Dendritic cell treated with granulocyte-macrophage colony-stimulating factor and Interleukin-4, amounts not matched to agents 40 ng/mL and 50 ng/mL, for 4 days (primary cell): Measurements from ENCODE around the gene DLL1.
"Not testable (repeated sequence)": the region's sequence is repeated elsewhere in the genome, so short reads cannot be mapped to it uniquely, and the experiment has no call there.

Experiments used
- H3K27ac Mint-ChIP-seq: one replicate; pipeline ENCODE4 v1.8.0; 2022; ENCODE audit warnings: mild to moderate bottlenecking, mixed read lengths
- H3K27me3 Mint-ChIP-seq: one replicate; pipeline ENCODE4 v1.8.0; 2022; ENCODE audit warnings: mild to moderate bottlenecking, mixed read lengths
- H3K36me3 Mint-ChIP-seq: one replicate; pipeline ENCODE4 v1.8.0; 2022; ENCODE audit warnings: low read depth, mixed read lengths
- H3K4me1 Mint-ChIP-seq: one replicate; pipeline ENCODE4 v1.8.0; 2022; ENCODE audit warnings: low read depth, mixed read lengths
- H3K4me3 Mint-ChIP-seq: one replicate; pipeline ENCODE4 v1.8.0; 2022; ENCODE audit warnings: mild to moderate bottlenecking, moderate library complexity, mixed read lengths
- H3K9me3 Mint-ChIP-seq: one replicate; pipeline ENCODE4 v1.8.0; 2022; ENCODE audit warnings: mixed read lengths
- intact Hi-C: fragments of 100-400 bp; cut with micrococcal nuclease; formaldehyde crosslinking; loops from one replicate; pipeline ENCODE4 v1.15.0; 2022

The DLL1 gene

DNA sequence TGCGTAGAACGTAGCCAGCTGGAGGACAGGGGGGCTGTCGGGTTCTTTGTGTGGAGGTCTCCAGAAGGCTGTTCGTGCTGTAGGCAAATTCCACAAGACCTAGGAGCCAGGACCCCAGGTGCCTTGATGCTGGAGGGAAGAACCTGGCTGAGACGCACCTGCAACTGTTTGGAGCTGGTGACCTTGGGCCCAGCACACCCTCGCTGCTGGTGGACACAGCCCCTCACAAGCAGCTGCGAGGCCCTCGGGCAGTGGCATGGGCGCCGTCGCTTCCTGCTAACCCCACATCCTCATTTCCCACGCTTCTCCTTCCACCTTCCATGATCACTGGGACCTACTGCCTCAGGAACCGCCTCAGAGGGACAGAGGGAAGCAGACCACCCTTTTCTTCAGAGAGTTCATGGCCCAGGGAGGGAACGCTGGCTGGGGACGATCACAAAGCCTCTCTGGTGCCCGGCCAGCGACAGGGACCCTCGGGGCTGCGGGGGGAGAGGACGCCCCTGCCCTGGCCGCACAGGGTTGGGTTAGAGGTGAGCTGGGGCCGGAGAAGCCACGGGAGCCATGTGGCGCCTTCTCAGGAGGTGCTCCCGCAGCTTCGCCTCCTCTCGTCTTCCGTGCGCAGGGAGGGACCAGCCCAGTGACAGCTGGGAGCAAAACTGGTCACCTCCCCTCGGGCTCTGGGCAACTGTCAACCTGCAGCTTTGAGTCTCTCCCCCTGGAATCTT, 18.4 kb downstream of the DLL1 start:
- Mint-ChIP-seq H3K27me3 (peaks cover 21% of the 10 kb centered on the region), H3K36me3 (no peaks in the 10 kb centered on the region), H3K4me1 (peaks cover 19% of the 10 kb centered on the region), H3K9me3 (no peaks in the 10 kb centered on the region), H3K27ac (peak overlapping the region; percentile 71), H3K4me3 (peak overlapping the region; percentile 81)
- intact Hi-C loops, result no loop called here

DNA sequence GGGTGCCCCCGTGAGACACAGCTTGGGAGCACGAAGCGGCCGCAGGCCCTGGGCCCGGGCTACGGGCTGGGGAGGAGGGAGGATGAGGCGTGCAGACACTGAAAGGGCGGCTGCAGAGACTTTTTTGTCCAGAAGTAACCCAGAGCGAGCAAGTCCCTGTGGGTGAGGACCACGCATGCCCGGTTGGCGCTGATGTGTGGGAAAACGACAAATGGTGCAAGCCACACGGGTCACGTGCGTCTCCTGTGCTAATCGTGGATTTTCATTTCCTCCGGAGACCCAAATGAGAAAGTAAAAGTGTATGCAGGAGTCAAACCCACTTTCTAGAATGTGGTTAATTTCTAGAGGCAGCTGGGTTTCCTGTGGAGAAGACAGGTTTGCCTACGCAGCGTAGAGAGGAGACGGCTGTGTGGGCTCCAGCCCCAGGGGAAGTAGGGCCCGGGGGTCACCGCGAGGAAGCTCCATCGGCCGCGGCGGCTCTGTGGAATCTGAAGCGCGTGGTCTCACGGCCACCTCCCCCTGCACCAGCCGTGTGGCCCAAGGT, 19.0 kb downstream of the DLL1 start:
- intact Hi-C loops, result no loop called here
- peaks cover 20% of the 10 kb centered on the region for H3K27me3 Mint-ChIP-seq
- H3K9me3 Mint-ChIP-seq, result no peaks in the 10 kb centered on the region
- H3K36me3 Mint-ChIP-seq, result no peaks in the 10 kb centered on the region
- H3K4me3 Mint-ChIP-seq, result peak overlapping the region; percentile 81
- peak overlapping the region; percentile 71 for H3K27ac Mint-ChIP-seq
- H3K4me1 Mint-ChIP-seq, result peaks cover 19% of the 10 kb centered on the region

DNA sequence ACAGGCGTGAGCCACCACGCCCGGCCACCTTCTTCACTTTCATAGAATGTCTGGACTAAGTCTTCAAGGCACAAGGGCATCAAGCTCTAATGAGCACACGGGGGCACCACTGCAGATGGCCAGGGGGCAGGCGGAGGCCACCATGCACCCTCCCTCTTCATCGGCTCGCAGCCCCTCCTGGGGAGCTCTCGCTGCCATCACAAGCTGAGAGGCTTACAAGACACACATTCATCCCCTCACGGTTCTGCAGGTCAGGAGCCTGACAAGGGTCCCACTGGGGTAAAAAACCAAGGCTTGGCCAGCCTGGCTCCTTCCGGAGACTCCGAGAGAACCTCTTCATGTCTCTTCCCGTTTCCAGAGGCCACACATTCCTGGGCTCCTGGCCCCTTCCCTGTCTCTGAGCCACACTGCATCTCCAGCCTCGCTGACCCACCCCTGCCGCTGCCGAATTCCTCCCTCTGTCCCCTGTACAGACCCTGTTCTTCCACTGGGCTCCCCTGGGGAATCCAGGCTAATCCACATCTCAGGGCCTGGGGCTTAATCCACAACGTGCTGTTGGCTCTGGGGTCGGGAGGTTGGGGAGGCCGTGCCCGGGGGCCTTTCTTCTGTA, 19.8 kb downstream of the DLL1 start:
- H3K27ac Mint-ChIP-seq, result peak overlapping the region; percentile 71
- intact Hi-C loops, result no loop called here
- H3K4me3 Mint-ChIP-seq, result no peak overlapping the region
- peaks cover 24% of the 10 kb centered on the region for H3K4me1 Mint-ChIP-seq
- H3K36me3 Mint-ChIP-seq, result no peaks in the 10 kb centered on the region
- peaks cover 18% of the 10 kb centered on the region for H3K27me3 Mint-ChIP-seq
- no peaks in the 10 kb centered on the region for H3K9me3 Mint-ChIP-seq

DNA sequence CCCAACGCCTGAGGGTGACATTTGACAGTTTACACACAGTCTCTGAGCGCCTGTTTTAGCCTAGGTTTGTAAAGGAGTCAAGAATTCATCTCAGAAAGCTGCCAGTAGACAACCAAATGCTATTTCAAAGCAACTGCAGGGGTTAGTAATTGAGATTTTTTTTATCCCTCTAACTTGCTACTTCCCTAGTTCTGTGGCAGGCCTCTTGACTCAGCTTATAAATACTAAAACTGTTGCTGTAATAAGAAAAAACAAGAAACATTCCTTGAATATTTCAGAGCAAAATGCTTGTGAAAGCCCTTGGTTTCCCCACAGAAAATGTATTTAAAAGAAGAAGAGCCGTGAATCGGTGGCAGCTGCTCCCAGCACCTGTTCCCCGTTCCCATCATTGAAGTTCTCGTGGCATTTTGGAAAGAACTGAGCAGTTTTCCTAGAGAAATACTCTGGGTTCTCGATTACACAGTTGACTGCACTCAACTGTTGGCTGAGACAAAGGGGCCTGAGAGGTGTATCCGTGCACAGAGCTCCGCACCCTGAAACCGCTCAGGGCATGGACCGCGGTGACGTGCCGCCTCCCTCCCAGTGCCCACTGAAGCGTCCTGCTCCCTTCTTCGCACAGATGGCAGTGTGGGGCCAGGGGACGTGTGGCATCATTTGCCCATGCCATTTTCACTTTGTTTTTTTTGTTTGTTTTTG, 20.9 kb downstream of the DLL1 start:
- H3K36me3 Mint-ChIP-seq, result no peaks in the 10 kb centered on the region
- H3K27ac Mint-ChIP-seq, result no peak overlapping the region
- intact Hi-C loops, result no loop called here
- no peaks in the 10 kb centered on the region for H3K9me3 Mint-ChIP-seq
- H3K4me3 Mint-ChIP-seq, result no peak overlapping the region
- H3K27me3 Mint-ChIP-seq, result peaks cover 15% of the 10 kb centered on the region
- peaks cover 30% of the 10 kb centered on the region for H3K4me1 Mint-ChIP-seq

DNA sequence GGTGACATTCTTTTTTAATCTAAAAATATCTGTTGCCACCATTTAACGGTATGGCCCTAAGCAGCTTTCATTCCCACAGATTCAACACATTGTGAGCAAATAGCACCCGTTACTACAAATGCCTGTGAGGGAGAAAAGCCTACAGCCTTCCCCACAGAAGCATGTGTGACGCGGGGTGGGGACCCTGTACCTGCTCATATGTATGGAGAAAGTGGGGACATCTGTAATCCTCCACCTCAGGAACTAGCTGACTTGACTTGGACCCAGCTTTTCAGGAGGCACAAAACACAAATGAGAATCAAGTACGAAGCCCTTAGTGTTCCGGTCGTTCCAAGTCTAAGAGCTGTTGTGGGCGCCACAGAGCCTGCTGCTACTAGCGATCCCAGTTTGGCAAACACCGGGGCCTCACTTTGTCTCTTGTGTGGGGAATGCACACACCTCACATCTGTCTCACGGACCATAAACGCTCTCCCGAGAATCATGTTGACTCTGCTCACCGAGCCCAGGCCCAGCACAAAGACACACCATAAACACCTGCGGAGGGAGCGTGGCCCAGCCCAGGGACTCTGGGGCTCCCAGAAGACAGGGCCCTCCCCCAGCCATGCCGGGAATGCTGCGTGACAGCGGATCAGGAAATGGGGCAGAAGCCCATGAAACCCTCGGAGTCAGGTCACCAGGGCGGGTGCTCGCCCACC, 21.6 kb downstream of the DLL1 start:
- Mint-ChIP-seq H3K4me1 (peaks cover 30% of the 10 kb centered on the region), H3K27me3 (peaks cover 13% of the 10 kb centered on the region), H3K9me3 (no peaks in the 10 kb centered on the region), H3K4me3 (no peak overlapping the region), H3K27ac (no peak overlapping the region), H3K36me3 (no peaks in the 10 kb centered on the region)
- intact Hi-C loops, result no loop called here

DNA sequence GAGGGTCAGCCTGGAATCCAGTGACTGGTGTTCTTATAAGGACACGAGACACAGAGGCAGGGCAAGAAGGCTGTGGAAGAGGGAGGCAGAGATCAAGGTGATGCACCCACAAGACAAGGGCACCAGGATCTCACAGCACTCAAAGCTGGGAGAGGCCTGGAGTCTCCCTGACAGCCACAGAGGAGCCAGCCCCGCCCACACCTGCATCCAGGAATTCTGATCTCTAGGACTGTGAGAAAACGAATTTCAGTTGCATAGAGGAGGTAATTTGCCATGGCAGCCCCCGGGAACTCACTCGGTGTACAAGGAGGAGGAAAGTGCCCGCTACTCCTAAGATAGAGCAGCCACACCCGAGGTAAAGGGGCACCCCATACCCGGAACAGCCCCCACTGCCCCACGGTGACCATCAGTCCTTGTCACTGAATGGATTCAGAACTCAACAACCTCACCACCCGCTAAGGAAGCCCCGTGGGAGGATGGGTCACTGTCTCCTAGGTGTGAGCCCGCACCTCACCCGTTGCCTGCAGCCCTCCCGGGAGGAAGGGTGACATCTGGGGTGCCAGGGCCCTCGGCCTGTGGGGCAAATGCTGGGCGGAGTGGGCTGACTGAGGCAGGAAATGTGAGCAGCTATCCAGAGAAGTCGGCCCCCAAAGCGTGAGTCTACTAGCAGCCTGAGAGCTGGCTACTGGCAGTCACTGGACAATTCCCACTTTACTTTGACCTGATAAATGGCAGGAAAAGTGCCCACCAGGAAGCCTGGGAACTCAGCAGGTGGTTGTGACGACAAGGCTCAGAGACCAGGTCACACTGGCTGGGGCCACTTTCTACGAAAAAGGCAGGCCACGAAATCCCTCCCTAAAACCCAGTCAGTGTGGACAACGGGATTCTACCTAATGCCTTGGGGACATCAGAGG, 22.4 kb downstream of the DLL1 start:
- peaks cover 19% of the 10 kb centered on the region for H3K27me3 Mint-ChIP-seq

DNA sequence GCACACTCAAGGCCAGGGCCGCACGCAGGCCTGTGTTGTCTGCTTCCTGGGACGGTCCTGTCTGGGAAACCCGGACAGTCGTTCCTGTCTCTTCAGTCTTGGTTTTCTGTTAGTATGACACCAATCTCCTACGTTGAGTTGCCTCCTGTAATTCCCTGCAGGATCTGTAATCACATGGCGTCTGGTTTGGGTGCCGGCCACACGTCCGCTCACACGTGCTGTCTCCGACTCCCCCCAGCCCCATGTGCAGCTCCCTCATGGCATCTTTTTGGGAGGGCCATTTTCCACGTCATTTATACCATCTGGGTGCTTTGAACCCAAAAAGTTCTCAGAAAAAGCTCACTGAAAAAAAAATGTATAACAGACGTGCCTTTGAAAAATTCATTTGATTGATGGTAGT, 23.2 kb downstream of the DLL1 start:
- H3K4me3 Mint-ChIP-seq, result no peak overlapping the region
- no peak overlapping the region for H3K27ac Mint-ChIP-seq
- peaks cover 28% of the 10 kb centered on the region for H3K4me1 Mint-ChIP-seq
- H3K36me3 Mint-ChIP-seq, result no peaks in the 10 kb centered on the region
- H3K9me3 Mint-ChIP-seq, result no peaks in the 10 kb centered on the region
- intact Hi-C loops, result no loop called here
- H3K27me3 Mint-ChIP-seq, result peaks cover 25% of the 10 kb centered on the region

More for the DNA sequence above, 22.4 kb downstream of the DLL1 start:
- Mint-ChIP-seq H3K27ac (no peak overlapping the region), H3K36me3 (no peaks in the 10 kb centered on the region), H3K9me3 (no peaks in the 10 kb centered on the region), H3K4me1 (peaks cover 30% of the 10 kb centered on the region), H3K4me3 (no peak overlapping the region)
- intact Hi-C loops, result no loop called here

DNA sequence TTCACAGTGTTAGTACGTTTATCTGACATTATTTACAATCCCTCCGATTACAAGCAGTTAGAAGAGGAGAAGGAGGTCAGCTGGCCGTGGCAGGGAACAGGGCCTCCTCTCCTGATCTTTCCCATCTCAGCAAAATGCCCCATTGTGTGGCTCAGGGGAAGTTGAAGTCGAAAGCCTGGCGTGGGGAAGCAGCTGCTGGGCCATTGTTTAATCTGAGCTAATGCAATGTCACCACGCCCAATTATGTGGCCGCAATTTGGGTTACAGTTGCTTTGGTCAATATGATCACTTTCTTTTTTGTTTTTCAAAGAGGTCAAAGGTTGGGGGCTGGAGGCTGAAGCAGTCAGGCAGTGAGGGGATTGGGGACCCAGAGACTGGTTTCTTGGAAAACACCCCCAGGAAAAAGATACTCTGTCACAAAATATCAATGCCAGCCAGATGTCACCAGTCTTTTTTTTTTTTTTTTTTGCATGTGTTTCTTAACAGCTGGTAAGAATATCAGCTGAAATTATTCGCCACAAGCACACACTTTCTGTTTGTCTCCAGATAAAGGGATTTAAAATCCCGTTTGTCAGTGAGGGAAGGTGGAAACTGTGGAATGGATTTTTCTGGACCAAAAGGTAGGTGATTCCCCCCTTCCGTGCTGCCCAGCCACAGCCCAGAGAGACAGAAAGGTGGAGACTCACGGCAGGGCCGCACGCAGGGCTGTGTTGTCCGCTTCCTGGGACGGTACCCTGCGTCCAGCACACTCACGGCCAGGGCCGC, 24.6 kb downstream of the DLL1 start:
- Mint-ChIP-seq H3K36me3 (no peaks in the 10 kb centered on the region), H3K4me1 (peaks cover 14% of the 10 kb centered on the region), H3K9me3 (no peaks in the 10 kb centered on the region), H3K27ac (no peak overlapping the region), H3K27me3 (peaks cover 27% of the 10 kb centered on the region), H3K4me3 (no peak overlapping the region)
- intact Hi-C loops, result no loop called here

DNA sequence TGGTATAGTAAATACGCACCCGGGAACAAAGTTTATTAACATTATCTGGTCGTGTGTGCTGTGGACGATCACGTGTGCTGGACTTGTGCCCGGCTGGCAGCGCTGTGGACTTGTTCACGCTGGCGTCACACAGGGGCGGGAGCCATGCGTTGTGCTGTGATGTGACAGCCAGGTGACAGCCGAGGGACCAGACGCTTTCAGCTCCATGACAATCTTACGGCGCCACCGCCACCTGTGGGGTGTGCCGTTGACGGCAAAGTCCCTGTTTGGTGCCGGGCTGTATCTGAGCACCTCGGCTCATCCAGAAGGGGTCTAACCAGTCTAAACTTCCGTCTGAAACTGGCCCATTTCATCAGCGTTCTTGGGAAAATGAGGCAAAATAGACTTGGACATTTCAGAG, 25.2 kb downstream of the DLL1 start:
- H3K9me3 Mint-ChIP-seq, result no peaks in the 10 kb centered on the region
- intact Hi-C loops, result no loop called here
- no peak overlapping the region for H3K4me3 Mint-ChIP-seq
- no peaks in the 10 kb centered on the region for H3K36me3 Mint-ChIP-seq
- H3K27ac Mint-ChIP-seq, result no peak overlapping the region
- H3K4me1 Mint-ChIP-seq, result peaks cover 11% of the 10 kb centered on the region
- H3K27me3 Mint-ChIP-seq, result peaks cover 26% of the 10 kb centered on the region

DNA sequence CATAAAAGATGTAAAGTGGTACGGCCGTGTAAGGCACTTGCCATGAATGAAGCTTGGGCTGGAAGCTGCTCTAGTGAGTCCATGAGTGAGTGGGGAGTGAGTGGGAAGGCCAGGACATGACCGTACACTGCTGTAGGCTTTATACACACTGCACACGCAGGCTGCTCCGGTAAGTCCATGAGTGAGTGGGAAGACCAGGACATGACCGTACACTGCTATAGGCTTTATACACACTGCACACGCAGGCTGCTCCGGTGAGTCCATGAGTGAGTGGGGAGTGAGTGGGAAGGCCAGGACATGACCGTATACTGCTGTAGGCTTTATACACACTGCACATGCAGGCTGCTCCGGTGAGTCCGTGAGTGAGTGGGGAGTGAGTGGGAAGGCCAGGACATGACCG, 26.2 kb downstream of the DLL1 start:
- H3K4me3 Mint-ChIP-seq, intact Hi-C loops, H3K9me3 Mint-ChIP-seq, H3K27ac Mint-ChIP-seq, H3K36me3 Mint-ChIP-seq: not testable (repeated sequence)
- Mint-ChIP-seq H3K4me1 (peaks cover 11% of the 10 kb centered on the region), H3K27me3 (peaks cover 31% of the 10 kb centered on the region)

DNA sequence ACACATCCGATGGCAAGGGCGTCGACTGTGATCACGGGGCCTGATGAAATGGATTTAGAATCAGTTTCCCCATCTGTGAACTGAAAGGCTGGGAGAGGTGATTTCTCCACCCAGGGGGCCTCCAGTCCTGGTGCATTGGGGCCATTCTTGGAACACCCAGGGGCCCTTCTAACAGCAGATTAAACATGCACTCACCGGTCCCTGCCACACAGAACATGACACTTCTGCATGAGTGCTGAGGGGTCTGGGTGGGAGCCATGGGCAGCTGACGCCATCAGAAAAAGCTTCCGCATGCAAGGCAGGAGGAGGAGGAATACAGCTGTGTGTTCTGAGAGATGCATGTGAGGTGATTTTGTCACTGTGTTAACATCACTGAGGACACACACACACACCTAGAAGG, 26.8 kb downstream of the DLL1 start:
- Mint-ChIP-seq H3K36me3 (no peaks in the 10 kb centered on the region), H3K27me3 (peaks cover 34% of the 10 kb centered on the region), H3K9me3 (no peaks in the 10 kb centered on the region), H3K4me1 (peaks cover 11% of the 10 kb centered on the region), H3K27ac (no peak overlapping the region), H3K4me3 (no peak overlapping the region)
- intact Hi-C loops, result no loop called here

DNA sequence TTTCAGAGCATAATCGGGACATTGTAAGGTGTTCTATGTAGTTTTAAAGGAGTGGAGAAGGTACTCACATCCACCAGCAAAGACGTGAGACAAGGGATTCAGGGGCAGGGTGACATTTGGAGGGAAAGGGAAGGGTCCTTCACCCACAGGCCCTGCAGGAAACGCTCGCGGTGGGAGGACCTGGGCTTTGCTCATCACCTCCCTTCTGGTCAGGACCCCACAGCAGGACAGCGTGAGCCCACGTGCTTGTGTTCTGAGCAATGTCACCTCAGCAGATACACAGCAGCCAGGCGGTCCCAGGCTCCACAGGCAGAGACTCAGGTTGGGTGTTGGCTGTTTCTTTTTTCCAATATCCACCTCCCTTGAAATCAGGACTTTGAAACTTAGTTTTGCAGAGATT, 27.5 kb downstream of the DLL1 start:
- intact Hi-C loops, result no loop called here
- peaks cover 34% of the 10 kb centered on the region for H3K27me3 Mint-ChIP-seq
- no peaks in the 10 kb centered on the region for H3K36me3 Mint-ChIP-seq
- peaks cover 11% of the 10 kb centered on the region for H3K4me1 Mint-ChIP-seq
- no peaks in the 10 kb centered on the region for H3K9me3 Mint-ChIP-seq
- no peak overlapping the region for H3K27ac Mint-ChIP-seq
- H3K4me3 Mint-ChIP-seq, result no peak overlapping the region
